H54 (cell line): ENCODE results near the gene IGFLR1.

ENCODE experiments used
- DNase-seq: peaks from one replicate; pipeline ENCODE4 v3.0.0; 2011; ENCODE audit warnings: low spot score, mixed read lengths; ENCODE audit not compliant: insufficient read length
- FAIRE-seq: peaks from 3 replicates; lab custom pipeline; 2011; peaks lifted over from hg19 to GRCh38; lab: Jason Lieb, UNC
- POLR2A ChIP-seq: IDR thresholded peaks from 2 replicates; pipeline ENCODE4 v1.6.1; 2011; ENCODE audit warnings: low read depth, mild to moderate bottlenecking, low read length

The IGFLR1 gene

GRCh38 chr19:35744430-35745327, 2.4 kb upstream of the IGFLR1 start:
- TF ChIP-seq POLR2A = peak; percentile 89
- no peak for FAIRE-seq

GRCh38 chr19:35743640-35744429, 1.6 kb upstream of the IGFLR1 start:
- FAIRE-seq (no peak), DNase-seq (no peak)
- TF ChIP-seq POLR2A = no peak

More at GRCh38 chr19:35744430-35745327, 2.4 kb upstream of the IGFLR1 start:
- DNase-seq = peak; percentile 89

- DNase-seq (no peak), FAIRE-seq (no peak)
- TF ChIP-seq POLR2A = no peak
These were observed 1.1 kb downstream of the IGFLR1 start for GRCh38 chr19:35741203-35741515.

GRCh38 chr19:35740423-35741202, 1.6 kb downstream of the IGFLR1 start:
- FAIRE-seq (peak; percentile 57), DNase-seq (peak; percentile 100)
- TF ChIP-seq POLR2A = peak; percentile 49

- no peak for FAIRE-seq
- DNase-seq = no peak
- TF ChIP-seq POLR2A = no peak
These were observed 2.2 kb downstream of the IGFLR1 start for GRCh38 chr19:35740108-35740422.

GRCh38 chr19:35739275-35740107, 2.8 kb downstream of the IGFLR1 start:
- FAIRE-seq (no peak), DNase-seq (no peak)
- TF ChIP-seq POLR2A = no peak

GRCh38 chr19:35738887-35739229, 3.4 kb downstream of the IGFLR1 start:
- DNase-seq (no peak), FAIRE-seq (no peak)
- TF ChIP-seq POLR2A = no peak

- no peak for TF ChIP-seq POLR2A
- FAIRE-seq = no peak
- no peak for DNase-seq
These were observed 4.0 kb downstream of the IGFLR1 start for GRCh38 chr19:35738021-35738886.

- DNase-seq (no peak), FAIRE-seq (no peak)
- no peak for TF ChIP-seq POLR2A
These were observed 5.1 kb downstream of the IGFLR1 start for GRCh38 chr19:35736913-35737886.

GRCh38 chr19:35734889-35735288, 7.4 kb downstream of the IGFLR1 start:
- FAIRE-seq (no peak), DNase-seq (no peak)
- TF ChIP-seq POLR2A = no peak

GRCh38 chr19:35734273-35734672, 8.0 kb downstream of the IGFLR1 start:
- DNase-seq = no peak
- no peak for TF ChIP-seq POLR2A
- no peak for FAIRE-seq
